Fibroblast of pulmonary artery (primary cell): ENCODE measurements around the gene ABO.

Experiments
- DNase-seq: peaks from one replicate; pipeline ENCODE4 v3.0.0-alpha.2; 2010; ENCODE audit warnings: low read depth
- H3K4me3 ChIP-seq: replicated peaks from 2 replicates; pipeline ENCODE4 v1.5.1; 2011; ENCODE audit warnings: low read depth, mild to moderate bottlenecking, control low read depth, low read length, moderate library complexity
- CTCF ChIP-seq: IDR thresholded peaks from 2 replicates; pipeline ENCODE4 v1.5.1; 2011; ENCODE audit warnings: mild to moderate bottlenecking, control low read depth, low read length, inconsistent platforms; ENCODE audit errors: missing control alignments

The ABO gene

GRCh38 chr9:133277467-133277866 is 2.5 kb upstream of the ABO start:
- DNase-seq: no peak
- TF ChIP-seq CTCF: no peak
- H3K4me3 ChIP-seq: no peak overlapping the region

- TF ChIP-seq CTCF: no peak
- DNase-seq: no peak
- H3K4me3 ChIP-seq: no peak overlapping the region
These were observed 1.9 kb upstream of the ABO start for GRCh38 chr9:133276923-133277322.

GRCh38 chr9:133276001-133276884 is 1.2 kb upstream of the ABO start:
- TF ChIP-seq CTCF: no peak
- no peak for DNase-seq
- H3K4me3 ChIP-seq: no peak overlapping the region

GRCh38 chr9:133274236-133275104 is 531 bp downstream of the ABO start:
- no peak overlapping the region for H3K4me3 ChIP-seq
- no peak for DNase-seq
- TF ChIP-seq CTCF: no peak

GRCh38 chr9:133273819-133274218 is 1.2 kb downstream of the ABO start:
- TF ChIP-seq CTCF: no peak
- no peak for DNase-seq
- no peak overlapping the region for H3K4me3 ChIP-seq

- no peak for DNase-seq
- H3K4me3 ChIP-seq: no peak overlapping the region
- TF ChIP-seq CTCF: no peak
These were observed 1.9 kb downstream of the ABO start for GRCh38 chr9:133273098-133273497.
